Hepatocyte (in vitro differentiated cells): ENCODE data around the gene S100PBP.

Experiments used
- EZH2 ChIP-seq: fragments of 200-600 bp; sonication (generic); IDR thresholded peaks from 2 replicates; pipeline ENCODE4 v1.6.1; 2016; ENCODE audit warnings: antibody characterized with exemption, mild to moderate bottlenecking, borderline replicate concordance
- TF ChIP-seq, protein P1 (sequence below): fragments of 200-600 bp; sonication (generic); IDR thresholded peaks from 2 replicates; pipeline ENCODE4 v1.5.1; 2016; ENCODE audit warnings: antibody characterized with exemption, mild to moderate bottlenecking; ENCODE audit not compliant: poor library complexity

DNA sequence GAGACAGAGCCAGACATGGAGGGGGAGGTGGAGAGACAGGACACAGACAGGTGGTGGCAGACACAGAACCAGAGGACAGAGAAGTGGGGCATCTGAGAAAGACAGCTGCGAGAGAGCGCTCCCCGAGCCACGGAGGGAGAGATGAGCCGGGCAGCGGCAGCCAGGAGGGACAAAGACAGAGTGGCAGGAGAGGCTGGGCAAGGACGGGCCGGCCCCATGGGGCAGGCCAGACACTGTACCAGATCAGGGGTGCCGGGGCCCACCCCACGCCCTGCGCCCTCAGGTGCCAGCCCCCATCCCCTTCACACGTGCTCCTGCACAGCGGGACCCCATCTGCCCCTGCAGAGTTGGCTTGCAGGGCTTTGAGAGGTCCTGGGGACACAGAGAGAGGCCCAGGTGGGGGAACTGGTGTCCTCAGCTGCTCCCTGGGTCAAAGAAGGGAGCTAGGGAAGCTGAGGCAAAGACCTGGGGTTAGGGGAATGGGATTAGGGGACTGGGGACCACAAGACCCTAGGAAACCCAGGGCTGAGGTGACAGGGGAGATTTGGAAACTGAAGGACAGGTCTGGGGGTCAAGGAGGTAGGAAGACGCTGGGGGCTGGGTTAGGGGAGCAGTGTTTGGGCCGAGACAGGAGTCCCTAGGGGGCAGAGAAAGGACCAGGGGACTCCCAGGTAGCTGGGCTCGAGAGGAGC lies 52.6 kb downstream of the S100PBP start:
- TF ChIP-seq EZH2: no peak
- TF ChIP-seq, protein P1, sequence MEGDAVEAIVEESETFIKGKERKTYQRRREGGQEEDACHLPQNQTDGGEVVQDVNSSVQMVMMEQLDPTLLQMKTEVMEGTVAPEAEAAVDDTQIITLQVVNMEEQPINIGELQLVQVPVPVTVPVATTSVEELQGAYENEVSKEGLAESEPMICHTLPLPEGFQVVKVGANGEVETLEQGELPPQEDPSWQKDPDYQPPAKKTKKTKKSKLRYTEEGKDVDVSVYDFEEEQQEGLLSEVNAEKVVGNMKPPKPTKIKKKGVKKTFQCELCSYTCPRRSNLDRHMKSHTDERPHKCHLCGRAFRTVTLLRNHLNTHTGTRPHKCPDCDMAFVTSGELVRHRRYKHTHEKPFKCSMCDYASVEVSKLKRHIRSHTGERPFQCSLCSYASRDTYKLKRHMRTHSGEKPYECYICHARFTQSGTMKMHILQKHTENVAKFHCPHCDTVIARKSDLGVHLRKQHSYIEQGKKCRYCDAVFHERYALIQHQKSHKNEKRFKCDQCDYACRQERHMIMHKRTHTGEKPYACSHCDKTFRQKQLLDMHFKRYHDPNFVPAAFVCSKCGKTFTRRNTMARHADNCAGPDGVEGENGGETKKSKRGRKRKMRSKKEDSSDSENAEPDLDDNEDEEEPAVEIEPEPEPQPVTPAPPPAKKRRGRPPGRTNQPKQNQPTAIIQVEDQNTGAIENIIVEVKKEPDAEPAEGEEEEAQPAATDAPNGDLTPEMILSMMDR: no peak
